C4-2B (cell line): ENCODE data around the gene RPS6KB1.
"Not testable (repeated sequence)": the region's sequence is repeated elsewhere in the genome, so short reads cannot be mapped to it uniquely, and the experiment has no call there.

Source experiments
- H3K27ac ChIP-seq: fragments of 450-650 bp; 2 replicates; pipeline ENCODE4 v1.5.1; 2017
- ZFX ChIP-seq: fragments of 450-650 bp; IDR thresholded peaks from 2 replicates; pipeline ENCODE4 v1.6.1; 2017
- TF ChIP-seq, protein P1 (sequence below): fragments of 450-650 bp; conservative IDR thresholded peaks from 2 replicates; pipeline ENCODE4 v1.5.1; 2017; ENCODE audit warnings: mild to moderate bottlenecking

The RPS6KB1 gene

GRCh38 chr17:59897090-59897489 lies 4.2 kb downstream of the RPS6KB1 start:
- TF ChIP-seq ZFX = no peak
- TF ChIP-seq, protein P1, sequence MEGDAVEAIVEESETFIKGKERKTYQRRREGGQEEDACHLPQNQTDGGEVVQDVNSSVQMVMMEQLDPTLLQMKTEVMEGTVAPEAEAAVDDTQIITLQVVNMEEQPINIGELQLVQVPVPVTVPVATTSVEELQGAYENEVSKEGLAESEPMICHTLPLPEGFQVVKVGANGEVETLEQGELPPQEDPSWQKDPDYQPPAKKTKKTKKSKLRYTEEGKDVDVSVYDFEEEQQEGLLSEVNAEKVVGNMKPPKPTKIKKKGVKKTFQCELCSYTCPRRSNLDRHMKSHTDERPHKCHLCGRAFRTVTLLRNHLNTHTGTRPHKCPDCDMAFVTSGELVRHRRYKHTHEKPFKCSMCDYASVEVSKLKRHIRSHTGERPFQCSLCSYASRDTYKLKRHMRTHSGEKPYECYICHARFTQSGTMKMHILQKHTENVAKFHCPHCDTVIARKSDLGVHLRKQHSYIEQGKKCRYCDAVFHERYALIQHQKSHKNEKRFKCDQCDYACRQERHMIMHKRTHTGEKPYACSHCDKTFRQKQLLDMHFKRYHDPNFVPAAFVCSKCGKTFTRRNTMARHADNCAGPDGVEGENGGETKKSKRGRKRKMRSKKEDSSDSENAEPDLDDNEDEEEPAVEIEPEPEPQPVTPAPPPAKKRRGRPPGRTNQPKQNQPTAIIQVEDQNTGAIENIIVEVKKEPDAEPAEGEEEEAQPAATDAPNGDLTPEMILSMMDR = no peak
- no peak overlapping the region for H3K27ac ChIP-seq

- 0 out of 2 replicates have a peak overlapping the region, but pooled peaks have one; percentile 35 for H3K27ac ChIP-seq
- TF ChIP-seq ZFX = no peak
- TF ChIP-seq, protein P1 = peak; percentile 70
These were observed 6.2 kb downstream of the RPS6KB1 start for GRCh38 chr17:59899099-59899498.

GRCh38 chr17:59901604-59902003 lies 8.7 kb downstream of the RPS6KB1 start:
- no peak overlapping the region for H3K27ac ChIP-seq
- no peak for TF ChIP-seq ZFX

DNA sequence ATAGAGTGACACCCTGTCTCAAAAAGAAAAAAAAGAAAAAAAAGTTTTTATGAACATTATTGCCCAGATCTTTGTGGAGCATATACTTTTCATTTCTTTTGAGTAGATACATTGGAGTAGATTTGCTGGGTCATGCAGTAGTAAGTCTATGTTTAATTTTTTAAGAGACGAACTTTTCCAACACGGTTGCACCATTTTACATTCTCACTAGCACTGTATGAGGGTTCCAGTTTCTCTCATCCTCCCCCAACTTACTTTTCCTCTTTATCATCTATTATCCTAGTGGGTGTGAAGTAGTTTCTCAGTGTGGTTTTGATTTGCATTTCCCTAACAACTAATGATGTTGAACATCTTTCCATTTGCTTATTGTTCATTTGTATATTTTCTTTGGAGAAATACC lies 10.5 kb downstream of the RPS6KB1 start:
- no peak overlapping the region for H3K27ac ChIP-seq
- no peak for TF ChIP-seq ZFX
- TF ChIP-seq, protein P1 = no peak

GRCh38 chr17:59907467-59907866 lies 14.5 kb downstream of the RPS6KB1 start:
- no peak for TF ChIP-seq ZFX
- TF ChIP-seq, protein P1 = no peak
- no peak overlapping the region for H3K27ac ChIP-seq

- TF ChIP-seq, protein P1 = peak; percentile 86
- no peak for TF ChIP-seq ZFX
- H3K27ac ChIP-seq = no peak overlapping the region
These were observed 21.4 kb downstream of the RPS6KB1 start for GRCh38 chr17:59914274-59914854.

GRCh38 chr17:59916446-59916845 lies 23.5 kb downstream of the RPS6KB1 start:
- no peak overlapping the region for H3K27ac ChIP-seq
- no peak for TF ChIP-seq ZFX
- TF ChIP-seq, protein P1 = no peak

- H3K27ac ChIP-seq = not testable (repeated sequence)
These were observed 27.7 kb downstream of the RPS6KB1 start for GRCh38 chr17:59920637-59921036.

- H3K27ac ChIP-seq = not testable (repeated sequence)
These were observed 37.2 kb downstream of the RPS6KB1 start for GRCh38 chr17:59930121-59930520.

- not testable (repeated sequence) for H3K27ac ChIP-seq
These were observed 37.8 kb downstream of the RPS6KB1 start for GRCh38 chr17:59930768-59931167.

DNA sequence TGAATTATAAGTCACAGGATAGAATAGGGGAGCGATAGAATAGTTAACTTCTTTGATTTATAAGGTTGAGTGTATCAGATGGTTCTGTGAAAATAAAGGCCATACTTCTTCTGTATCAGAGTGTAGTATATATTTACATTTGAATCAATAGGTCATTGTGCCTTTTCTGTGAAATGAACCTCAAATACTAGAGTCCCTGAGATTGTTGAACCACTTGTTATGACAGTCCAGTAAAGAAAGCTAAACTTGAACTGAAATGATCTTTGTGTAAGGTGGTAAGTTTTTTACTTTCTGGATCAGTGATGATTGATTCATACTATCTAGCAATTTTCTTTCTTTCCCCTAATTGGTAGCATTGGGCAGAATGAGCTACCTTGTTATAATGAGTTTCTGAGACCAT lies 40.4 kb downstream of the RPS6KB1 start:
- not testable (repeated sequence) for H3K27ac ChIP-seq

- H3K27ac ChIP-seq = not testable (repeated sequence)
These were observed 47.8 kb downstream of the RPS6KB1 start for GRCh38 chr17:59940697-59941096.
